Pons (tissue), 1 donor: ENCODE results near the gene BEND5.

Experiments used
- DNase-seq: peaks from one replicate; pipeline ENCODE4 v3.0.0-alpha.2; 2016; ENCODE audit warnings: low spot score

Gene BEND5

GRCh38 chr1:48720929-48721328 lies 55.8 kb downstream of the BEND5 start:
- no peak for DNase-seq

GRCh38 chr1:48718705-48719104 lies 58.0 kb downstream of the BEND5 start:
- DNase-seq = no peak

GRCh38 chr1:48718116-48718630 lies 58.5 kb downstream of the BEND5 start:
- DNase-seq = no peak

GRCh38 chr1:48717082-48717481 lies 59.6 kb downstream of the BEND5 start:
- no peak for DNase-seq

GRCh38 chr1:48715921-48716320 lies 60.8 kb downstream of the BEND5 start:
- DNase-seq = no peak

- no peak for DNase-seq
Observed at GRCh38 chr1:48710915-48711314, 65.8 kb downstream of the BEND5 start.

- DNase-seq = no peak
Observed at GRCh38 chr1:48710318-48710717, 66.4 kb downstream of the BEND5 start.

- no peak for DNase-seq
Observed at GRCh38 chr1:48704736-48705135, 72.0 kb downstream of the BEND5 start.

- DNase-seq = no peak
Observed at GRCh38 chr1:48701445-48701844, 75.2 kb downstream of the BEND5 start.

- peak; percentile 50 for DNase-seq
Observed at GRCh38 chr1:48697066-48697707, 79.5 kb downstream of the BEND5 start.

GRCh38 chr1:48695161-48695560 lies 81.5 kb downstream of the BEND5 start:
- no peak for DNase-seq

- no peak for DNase-seq
Observed at GRCh38 chr1:48693674-48694320, 82.9 kb downstream of the BEND5 start.

GRCh38 chr1:48693180-48693579 lies 83.5 kb downstream of the BEND5 start:
- no peak for DNase-seq

- DNase-seq = no peak
Observed at GRCh38 chr1:48692235-48692634, 84.5 kb downstream of the BEND5 start.

GRCh38 chr1:48691429-48692001 lies 85.2 kb downstream of the BEND5 start:
- no peak for DNase-seq

- no peak for DNase-seq
Observed at GRCh38 chr1:48688102-48688760, 88.5 kb downstream of the BEND5 start.

GRCh38 chr1:48687282-48688045 lies 89.2 kb downstream of the BEND5 start:
- no peak for DNase-seq

- no peak for DNase-seq
Observed at GRCh38 chr1:48686159-48686558, 90.5 kb downstream of the BEND5 start.

GRCh38 chr1:48684381-48684780 lies 92.3 kb downstream of the BEND5 start:
- DNase-seq = no peak

GRCh38 chr1:48683839-48684238 lies 92.9 kb downstream of the BEND5 start:
- DNase-seq = peak; percentile 31

GRCh38 chr1:48681476-48682305 lies 95.0 kb downstream of the BEND5 start:
- DNase-seq = no peak
